ENCODE measurements around the gene DIDO1. TPM values are rescaled to one million over a fixed set of nuclear protein-coding genes. Genes with fewer than 3 reads are reported as not detected.
A peak's percentile ranks its signal among the peaks of the same experiment; 100 is the strongest.

The DIDO1 gene
- total and polyA plus RNA-seq, 2 of the 13 experiments (the other 11 are each of a cell fraction or from before 2014, with no cell fraction given): 75.0 to 75.1 TPM

DNA sequence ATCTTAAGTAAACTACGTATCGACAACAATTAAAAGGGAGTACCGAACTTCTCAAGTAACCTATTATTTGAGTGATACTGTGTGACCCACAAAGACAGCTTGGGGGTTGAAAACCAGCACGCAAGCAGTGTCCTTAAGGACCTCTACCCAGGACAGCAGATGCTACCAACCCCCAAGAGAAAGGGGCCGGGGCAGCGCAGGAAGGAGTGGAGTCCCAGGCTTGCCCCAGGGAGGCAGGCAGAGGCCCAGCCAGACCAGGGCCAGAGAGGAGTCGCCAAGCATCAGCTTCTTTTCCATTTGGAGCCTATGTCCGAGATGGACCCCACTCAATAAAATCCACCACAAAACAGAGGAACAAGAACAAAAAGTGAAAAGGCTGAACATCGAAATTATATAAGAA lies 11.9 kb downstream of the DIDO1 start (continued):
- TF ChIP-seq KDM2A (CRISPR knock-in tag; IDR thresholded peaks at IDR 0.05; ENCODE audit: borderline replicate concordance, low read depth) (peak; percentile 27; the same call in 1 of the 2 replicates), ZNF354B (CRISPR knock-in tag; IDR thresholded peaks at IDR 0.05) (no peak), TEAD3 (CRISPR knock-in tag; optimal IDR thresholded peaks at IDR 0.05; ENCODE audit: borderline replicate concordance) (no peak), ZNF724P (CRISPR knock-in tag; IDR thresholded peaks at IDR 0.05; ENCODE audit: borderline replicate concordance) (no peak), STAT5B (CRISPR knock-in tag; IDR thresholded peaks at IDR 0.05) (no peak), DZIP1 (CRISPR knock-in tag; IDR thresholded peaks at IDR 0.05) (no peak), ZNF574 (CRISPR knock-in tag; IDR thresholded peaks at IDR 0.05) (0 out of 2 replicates have a peak, but pooled peaks have one; percentile 9), KDM5B (CRISPR knock-in tag; IDR thresholded peaks at IDR 0.05; ENCODE audit: borderline replicate concordance) (peak; percentile 9; the same call in 1 of the 2 replicates), ZNF326 (CRISPR knock-in tag; IDR thresholded peaks at IDR 0.05; ENCODE audit: borderline replicate concordance) (no peak), FUBP1 (CRISPR knock-in tag; IDR thresholded peaks at IDR 0.05; ENCODE audit: borderline replicate concordance) (no peak), ZNF333 (CRISPR knock-in tag; IDR thresholded peaks at IDR 0.05; ENCODE audit: borderline replicate concordance) (no peak), MLLT10 (CRISPR knock-in tag; IDR thresholded peaks at IDR 0.05) (no peak), ZNF350 (CRISPR knock-in tag; IDR thresholded peaks at IDR 0.05; ENCODE audit: borderline replicate concordance, low read depth) (peak; percentile 38; the same call in 1 of the 2 replicates), SCMH1 (CRISPR knock-in tag; IDR thresholded peaks at IDR 0.05; ENCODE audit: borderline replicate concordance) (no peak), KDM5A (IDR thresholded peaks at IDR 0.05; ENCODE audit: borderline replicate concordance, low read length) (peak; percentile 5; the same call in 1 of the 2 replicates), NAIF1 (CRISPR knock-in tag; IDR thresholded peaks at IDR 0.05; ENCODE audit: borderline replicate concordance) (no peak), CREB1 (IDR thresholded peaks at IDR 0.05) (no peak), CREB1 (CRISPR knock-in tag; IDR thresholded peaks at IDR 0.05) (no peak), DMAP1 (CRISPR knock-in tag; IDR thresholded peaks at IDR 0.05) (no peak), REL (CRISPR knock-in tag; conservative IDR thresholded peaks at IDR 0.05) (no peak), STAT6 (CRISPR knock-in tag; IDR thresholded peaks at IDR 0.05; ENCODE audit: borderline replicate concordance) (no peak)

All from HepG2 (cell line).